IMR-90 (cell line): ENCODE results near the gene DYNLT2.

Experiments used
- BHLHE40 ChIP-seq: fragments of 150-350 bp; IDR thresholded peaks from 2 replicates; pipeline ENCODE4 v1.6.1; 2016; ENCODE audit warnings: mild to moderate bottlenecking, low read depth, low read length
- CEBPB ChIP-seq: IDR thresholded peaks from 2 replicates; pipeline ENCODE4 v1.6.1; 2012; ENCODE audit warnings: low read depth, low read length, improper control_type of control experiment
- CHD1 ChIP-seq: IDR thresholded peaks from 2 replicates; pipeline ENCODE4 v1.6.1; 2012; ENCODE audit warnings: low read depth, low read length, improper control_type of control experiment
- CTCF ChIP-seq: conservative IDR thresholded peaks from 2 replicates; pipeline ENCODE4 v1.5.1; 2012; ENCODE audit warnings: mild to moderate bottlenecking, low read depth, low read length, improper control_type of control experiment
- FOS ChIP-seq: fragments of 150-350 bp; IDR thresholded peaks from 2 replicates; pipeline ENCODE4 v1.6.1; 2016; ENCODE audit warnings: low read depth, low read length
- POLR2A ChIP-seq: IDR thresholded peaks from 2 replicates; pipeline ENCODE4 v1.6.1; 2012; ENCODE audit warnings: mild to moderate bottlenecking, low read depth, low read length
- RAD21 ChIP-seq: IDR thresholded peaks from 2 replicates; pipeline ENCODE4 v1.6.1; 2012; ENCODE audit warnings: low read length, improper control_type of control experiment
- RFX5 ChIP-seq: IDR thresholded peaks from 2 replicates; pipeline ENCODE4 v1.8.0; 2012; ENCODE audit warnings: low read depth, mild to moderate bottlenecking, low read length, moderate library complexity
- SMC3 ChIP-seq: fragments of 150-350 bp; IDR thresholded peaks from 2 replicates; pipeline ENCODE4 v1.6.1; 2016; ENCODE audit warnings: low read depth, mild to moderate bottlenecking, antibody characterized with exemption, low read length, moderate library complexity

- TF ChIP-seq POLR2A (no peak), CTCF (no peak), BHLHE40 (no peak), RAD21 (no peak), CEBPB (no peak), CHD1 (no peak), FOS (no peak), RFX5 (no peak), SMC3 (no peak)
Measured at GRCh38 chr6:169741344-169741743, 10.0 kb downstream of the DYNLT2 start.
